HG03103 (cell line): Measurements from ENCODE around the gene KIF24.
"Not testable (repeated sequence)": the region's sequence is repeated elsewhere in the genome, so short reads cannot be mapped to it uniquely, and the experiment has no call there.

ENCODE experiments used
- ATAC-seq: cut with Tn5 transposase; IDR thresholded peaks from one replicate; pipeline ENCODE4 v1.9.1; 2021; ENCODE audit warnings: low read depth; ENCODE audit not compliant: unreplicated experiment

The KIF24 gene

GRCh38 chr9:34328500-34328986 is 525 bp downstream of the KIF24 start:
- ATAC-seq: no peak

- no peak for ATAC-seq
These were observed 2.4 kb downstream of the KIF24 start for GRCh38 chr9:34326690-34327089.

GRCh38 chr9:34322899-34323591 is 6.0 kb downstream of the KIF24 start:
- no peak for ATAC-seq

- ATAC-seq: no peak
These were observed 7.6 kb downstream of the KIF24 start for GRCh38 chr9:34321451-34321850.

- no peak for ATAC-seq
These were observed 10.8 kb downstream of the KIF24 start for GRCh38 chr9:34318163-34318790.

GRCh38 chr9:34317436-34317835 is 11.6 kb downstream of the KIF24 start:
- ATAC-seq: no peak

- no peak for ATAC-seq
These were observed 17.4 kb downstream of the KIF24 start for GRCh38 chr9:34311499-34312185.

GRCh38 chr9:34310215-34310614 is 18.9 kb downstream of the KIF24 start:
- no peak for ATAC-seq

- not testable (repeated sequence) for ATAC-seq
These were observed 20.8 kb downstream of the KIF24 start for GRCh38 chr9:34308316-34308715.

- ATAC-seq: not testable (repeated sequence)
These were observed 28.0 kb downstream of the KIF24 start for GRCh38 chr9:34301064-34301463.

GRCh38 chr9:34292552-34292951 is 36.5 kb downstream of the KIF24 start:
- ATAC-seq: no peak

GRCh38 chr9:34291423-34291822 is 37.6 kb downstream of the KIF24 start:
- no peak for ATAC-seq

GRCh38 chr9:34291023-34291422 is 38.0 kb downstream of the KIF24 start:
- no peak for ATAC-seq

- no peak for ATAC-seq
These were observed 39.9 kb downstream of the KIF24 start for GRCh38 chr9:34289159-34289558.

- ATAC-seq: no peak
These were observed 47.0 kb downstream of the KIF24 start for GRCh38 chr9:34282096-34282495.

- no peak for ATAC-seq
These were observed 49.7 kb downstream of the KIF24 start for GRCh38 chr9:34279411-34279810.
